Uterus (tissue), 2 donors: ENCODE results near the gene SCYL1.

Experiments
- CTCF ChIP-seq, 4 experiments: fragments of 200-600 bp in 2 of 4; fragments of 450-650 bp in 2 of 4; sonication (generic) in 2 of 4; IDR thresholded peaks; one replicate each; pipeline ENCODE4 v1.5.1; 2016 to 2019; ENCODE audit warnings: antibody characterized with exemption in 4 of 4, mild to moderate bottlenecking in 2 of 4, moderate library complexity in 1 of 4
- POLR2A ChIP-seq, 2 donors: fragments of 450-650 bp; IDR thresholded peaks; one replicate each; pipeline ENCODE4 v1.6.1; 2016; ENCODE audit warnings: antibody characterized with exemption in 2 of 2, mild to moderate bottlenecking in 1 of 2, moderate library complexity in 1 of 2

DNA sequence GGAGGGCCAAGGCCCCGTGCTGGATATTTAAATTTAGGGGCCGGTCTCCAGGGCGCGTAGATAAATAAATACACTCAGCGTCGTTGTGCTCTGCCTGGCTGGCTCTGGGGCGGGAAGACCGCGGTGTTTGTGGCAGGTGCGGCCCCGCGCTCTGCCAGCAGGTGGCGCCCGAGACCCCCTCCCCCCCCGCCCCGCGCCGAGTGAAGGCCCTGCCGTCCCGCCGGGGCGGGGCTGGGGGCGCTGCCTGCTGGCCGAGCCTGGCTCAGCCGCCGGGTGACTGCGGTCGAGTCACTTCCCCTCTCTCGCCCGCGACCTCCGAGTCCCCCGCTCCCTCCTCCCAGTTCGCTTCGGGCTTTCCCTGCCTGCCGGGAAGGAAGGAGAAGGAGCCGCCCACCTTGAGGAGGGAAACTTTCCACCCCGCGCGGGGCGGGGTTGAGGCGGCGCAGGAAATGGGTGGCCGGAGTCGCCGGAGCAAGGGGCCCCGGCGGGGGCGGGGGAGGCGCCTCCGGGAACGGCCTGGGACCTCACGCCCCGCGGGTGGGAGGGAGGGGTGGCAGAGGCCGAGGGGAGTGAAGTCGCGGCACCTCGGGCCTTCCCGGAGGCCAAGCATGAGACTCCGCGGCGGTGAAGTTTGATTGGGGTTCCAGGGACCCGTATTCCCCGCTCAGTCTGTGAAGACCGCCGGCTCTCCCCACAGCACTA is 49.4 kb downstream of the SCYL1 start:
- TF ChIP-seq CTCF (IDR thresholded peaks at IDR 0.05) = peak; percentile 80 to 99 (median 90)
- TF ChIP-seq POLR2A (IDR thresholded peaks at IDR 0.05) = peak in 1 of 2 donors; percentile 26
